ENCODE measurements around the gene F2RL1.

GRCh38 chr5:76874088-76874581 is 55.3 kb downstream of the F2RL1 start:
- TF ChIP-seq CTCF (IDR thresholded peaks at IDR 0.05) (no peak), POLR2A (IDR thresholded peaks at IDR 0.05; ENCODE audit: low read depth) (no peak), POLR2AphosphoS5 (IDR thresholded peaks at IDR 0.05) (no peak), EP300 (IDR thresholded peaks at IDR 0.05) (no peak)
